SK-N-MC (cell line): ENCODE results near the gene MARK2.

ENCODE experiments used
- EZH2 ChIP-seq: fragments of 200-600 bp; sonication (generic); IDR thresholded peaks from one replicate; pipeline ENCODE4 v1.6.1; 2017; ENCODE audit warnings: antibody characterized with exemption
- FOXP2 ChIP-seq: optimal IDR thresholded peaks from 2 replicates; pipeline ENCODE3; 2011; ENCODE audit warnings: mild to moderate bottlenecking, moderate library complexity; ENCODE audit not compliant: insufficient read depth; ENCODE audit errors: extremely low read length, control extremely low read depth
- POLR2AphosphoS5 ChIP-seq: IDR thresholded peaks from 2 replicates; pipeline ENCODE4 v1.6.1; 2012; ENCODE audit warnings: mild to moderate bottlenecking, low read depth, low read length, borderline replicate concordance

- TF ChIP-seq POLR2AphosphoS5 (no peak), EZH2 (no peak), FOXP2 (no peak)
Observed at GRCh38 chr11:63911876-63912275, 73.0 kb downstream of the MARK2 start.
